Fibroblast of pulmonary artery (primary cell): ENCODE results near the gene C1orf185.

ENCODE experiments used
- DNase-seq: peaks from one replicate; pipeline ENCODE4 v3.0.0-alpha.2; 2010; ENCODE audit warnings: low read depth
- H3K4me3 ChIP-seq: replicated peaks from 2 replicates; pipeline ENCODE4 v1.5.1; 2011; ENCODE audit warnings: low read depth, mild to moderate bottlenecking, control low read depth, low read length, moderate library complexity
- CTCF ChIP-seq: IDR thresholded peaks from 2 replicates; pipeline ENCODE4 v1.5.1; 2011; ENCODE audit warnings: mild to moderate bottlenecking, control low read depth, low read length, inconsistent platforms; ENCODE audit errors: missing control alignments

Gene C1orf185

GRCh38 chr1:51072043-51072439, 30.0 kb upstream of the C1orf185 start:
- no peak for TF ChIP-seq CTCF
- DNase-seq = no peak
- no peak overlapping the region for H3K4me3 ChIP-seq

- DNase-seq = no peak
Observed at GRCh38 chr1:51072651-51073050, 29.4 kb upstream of the C1orf185 start.

GRCh38 chr1:51073456-51073855, 28.6 kb upstream of the C1orf185 start:
- no peak for DNase-seq
- no peak overlapping the region for H3K4me3 ChIP-seq
- no peak for TF ChIP-seq CTCF

More at GRCh38 chr1:51072651-51073050, 29.4 kb upstream of the C1orf185 start:
- TF ChIP-seq CTCF = no peak
- H3K4me3 ChIP-seq = no peak overlapping the region

- DNase-seq = no peak
- no peak overlapping the region for H3K4me3 ChIP-seq
- no peak for TF ChIP-seq CTCF
Observed at GRCh38 chr1:51086496-51087271, 15.3 kb upstream of the C1orf185 start.

- H3K4me3 ChIP-seq = no peak overlapping the region
- peak; percentile 23 for TF ChIP-seq CTCF
- peak; percentile 22 for DNase-seq
Observed at GRCh38 chr1:51088474-51088873, 13.6 kb upstream of the C1orf185 start.

- no peak overlapping the region for H3K4me3 ChIP-seq
- TF ChIP-seq CTCF = no peak
- DNase-seq = peak; percentile 27
Observed at GRCh38 chr1:51093581-51093980, 8.4 kb upstream of the C1orf185 start.

GRCh38 chr1:51097171-51097570, 4.9 kb upstream of the C1orf185 start:
- no peak overlapping the region for H3K4me3 ChIP-seq
- no peak for TF ChIP-seq CTCF
- DNase-seq = no peak
